Right cardiac atrium (tissue), 5 donors: ENCODE results near the gene IL17RA. TPM values are rescaled to one million over a fixed set of nuclear protein-coding genes. Genes with fewer than 3 reads are reported as not detected.

ENCODE experiments used
- ATAC-seq, 2 donors: fragments of 200-7000 bp; cut with Tn5 transposase; one replicate each; pipeline versions ENCODE4 v1.8.0 to v1.9.1; 2020; ENCODE audit warnings: moderate library complexity in 2 of 2, mild to moderate bottlenecking in 1 of 2
- DNase-seq, 3 donors: peaks; one replicate each; pipeline ENCODE4 v3.0.0-alpha.2; 2020
- H3K27ac ChIP-seq: one replicate; pipeline ENCODE4 v1.5.1; 2013; ENCODE audit warnings: mild to moderate bottlenecking, low read length, control low read depth, moderate library complexity
- H3K27me3 ChIP-seq: one replicate; pipeline ENCODE4 v1.6.1; 2013; ENCODE audit not compliant: control insufficient read depth, insufficient read depth
- H3K4me1 ChIP-seq: one replicate; pipeline ENCODE4 v1.6.1; 2013; ENCODE audit warnings: low read length; ENCODE audit not compliant: control insufficient read depth, insufficient read depth
- H3K4me3 ChIP-seq: one replicate; pipeline ENCODE4 v1.5.1; 2013; ENCODE audit warnings: low read length, control low read depth
- H3K9me3 ChIP-seq: one replicate; pipeline ENCODE4 v1.6.1; 2013; ENCODE audit warnings: low read length; ENCODE audit not compliant: control insufficient read depth
- WGBS: extraction: QIAGEN DNeasy Blood & Tissue Kit; methylation state at CpG from one replicate; pipeline ENCODE4 v1.1.7; 2013; 5-methylcytosine and 5-hydroxymethylcytosine counted together
- intact Hi-C, 4 donors: fragments of 100-400 bp; cut with DNase I; formaldehyde crosslinking; loops; one replicate each; pipeline versions ENCODE4 v1.11.0 to v1.14.0; 2022 to 2023
- polyA plus RNA-seq: library from polyadenylated mRNA; stranded (reverse); fragments of 200-250 nt; gene quantifications from one replicate; pipeline ENCODE4 v1.2.3, GENCODE V29; 2013
- total RNA-seq, 4 donors: library from RNA; stranded (reverse); fragmentation: NEBNext Ultra II Directional; extraction: Animal tissue kit (Norgen Biotek cat#: 25700); gene quantifications; one replicate each; pipeline ENCODE4 v1.2.1, GENCODE V29; 2021
- donor health status: healthy with polysubstance abuse.
- donor health status: DM: no; HTN: yes; CAD: no.
- donor health status: DM: no; HTN: no; CAD: no.
- donor health status: DM: no; HTN: yes; CAD: no; lungs with severe emphysema.
- donor health status: DM: yes; HTN: yes; CAD: no.

The IL17RA gene
- total and polyA plus RNA-seq, 5 donors: 4.6 to 13.4 (median 11.8) TPM

DNA sequence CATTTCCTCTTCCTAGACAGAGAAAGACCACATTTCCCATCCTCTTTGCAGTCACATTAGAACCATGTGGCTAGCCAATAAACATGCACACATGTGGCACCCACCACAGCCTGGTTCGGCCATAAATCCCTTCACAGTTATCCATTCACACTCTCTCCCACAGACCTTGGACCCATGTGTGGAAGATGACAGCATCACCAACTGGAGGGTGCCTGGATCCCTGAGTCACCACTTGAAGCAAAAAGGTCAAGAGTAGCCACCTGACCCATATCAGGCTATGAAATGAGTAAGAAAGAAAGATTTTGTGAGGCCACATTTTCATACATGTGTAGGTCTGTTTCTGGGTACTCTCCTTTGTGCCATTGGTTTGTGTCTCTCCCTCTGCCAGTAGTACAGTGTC lies 45.4 kb downstream of the IL17RA start:
- 91% methylated on average over 1 of the region's 1 CpG for WGBS
- no peak for ATAC-seq
- Histone ChIP-seq H3K27me3 (no peaks in the 10 kb centered on the region), H3K27ac (no peak overlapping the region), H3K4me3 (no peak overlapping the region), H3K4me1 (no peaks in the 10 kb centered on the region), H3K9me3 (no peaks in the 10 kb centered on the region)
- intact Hi-C loops: no loop called here
- DNase-seq: no peak

DNA sequence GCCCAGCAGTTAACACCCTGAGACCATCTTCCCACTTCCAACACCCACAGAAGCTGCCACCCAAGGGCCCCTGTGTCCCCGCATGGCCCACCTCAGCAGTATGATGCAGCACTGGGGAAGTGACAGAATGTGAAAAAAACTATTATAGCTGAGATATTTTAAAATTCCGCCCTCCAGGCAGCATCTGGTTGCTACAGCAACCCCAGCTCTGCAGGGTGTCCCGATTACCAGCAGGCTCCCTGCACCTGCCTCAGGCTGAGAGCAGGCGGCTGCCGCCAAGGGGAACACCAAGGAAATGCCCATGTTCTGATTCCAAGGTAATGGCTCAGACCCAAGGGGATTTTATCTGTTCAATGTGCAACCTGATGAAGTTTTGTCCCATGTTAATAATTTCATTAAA lies 46.9 kb downstream of the IL17RA start:
- H3K27ac ChIP-seq: no peak overlapping the region
- WGBS: 42% methylated on average over 5 of the region's 5 CpGs
- no peaks in the 10 kb centered on the region for H3K4me1 ChIP-seq
- no peaks in the 10 kb centered on the region for H3K27me3 ChIP-seq
- no peak for DNase-seq
- intact Hi-C loops: no loop called here
- no peak overlapping the region for H3K4me3 ChIP-seq
- peak; percentile 43 to 67 for ATAC-seq
- H3K9me3 ChIP-seq: no peaks in the 10 kb centered on the region

DNA sequence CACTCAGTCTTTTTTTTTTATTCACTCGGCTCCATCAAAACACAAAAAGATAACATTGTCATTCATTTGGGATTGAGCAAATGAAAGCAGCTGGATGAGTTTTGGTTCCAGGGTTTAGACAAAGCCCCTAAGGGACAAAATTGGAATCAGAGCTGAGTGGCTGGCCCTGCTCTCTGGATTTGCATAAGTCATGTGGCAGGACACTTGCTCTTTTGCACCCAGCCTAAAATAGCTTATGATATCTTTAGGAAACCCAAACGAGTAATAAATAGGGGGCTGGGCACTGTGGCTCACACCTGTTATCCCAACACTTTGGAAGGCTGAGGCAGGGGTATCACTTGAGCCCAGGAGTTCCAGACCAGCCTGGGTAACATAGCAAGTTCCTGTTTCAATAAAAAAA lies 47.3 kb downstream of the IL17RA start:
- WGBS: 9% methylated on average over 2 of the region's 2 CpGs
- Histone ChIP-seq H3K27ac (no peak overlapping the region), H3K27me3 (no peaks in the 10 kb centered on the region), H3K9me3 (no peaks in the 10 kb centered on the region), H3K4me1 (no peaks in the 10 kb centered on the region), H3K4me3 (no peak overlapping the region)
- intact Hi-C loops: no loop called here
- peak; percentile 82 to 83 for ATAC-seq
- DNase-seq: no peak

GRCh38 chr22:17133137-17133536 lies 48.3 kb downstream of the IL17RA start:
- Histone ChIP-seq H3K27me3 (no peaks in the 10 kb centered on the region), H3K4me1 (no peaks in the 10 kb centered on the region), H3K4me3 (no peak overlapping the region), H3K9me3 (no peaks in the 10 kb centered on the region), H3K27ac (no peak overlapping the region)
- intact Hi-C loops: no loop called here
- ATAC-seq (no peak), DNase-seq (no peak)
- WGBS: 93% methylated on average over 7 of the region's 7 CpGs

GRCh38 chr22:17135153-17135760 lies 50.5 kb downstream of the IL17RA start:
- Histone ChIP-seq H3K4me1 (no peaks in the 10 kb centered on the region), H3K27me3 (no peaks in the 10 kb centered on the region), H3K4me3 (no peak overlapping the region), H3K27ac (no peak overlapping the region), H3K9me3 (no peaks in the 10 kb centered on the region)
- no peak for DNase-seq
- ATAC-seq: no peak
- WGBS: 86% methylated on average over 15 of the region's 15 CpGs
- intact Hi-C loops: no loop called here

GRCh38 chr22:17137170-17137569 lies 52.4 kb downstream of the IL17RA start:
- ATAC-seq (no peak), DNase-seq (no peak)
- intact Hi-C loops: no loop called here
- Histone ChIP-seq H3K27me3 (no peaks in the 10 kb centered on the region), H3K27ac (no peak overlapping the region), H3K4me3 (no peak overlapping the region), H3K4me1 (no peaks in the 10 kb centered on the region), H3K9me3 (no peaks in the 10 kb centered on the region)
- 79% methylated on average over 4 of the region's 4 CpGs for WGBS

DNA sequence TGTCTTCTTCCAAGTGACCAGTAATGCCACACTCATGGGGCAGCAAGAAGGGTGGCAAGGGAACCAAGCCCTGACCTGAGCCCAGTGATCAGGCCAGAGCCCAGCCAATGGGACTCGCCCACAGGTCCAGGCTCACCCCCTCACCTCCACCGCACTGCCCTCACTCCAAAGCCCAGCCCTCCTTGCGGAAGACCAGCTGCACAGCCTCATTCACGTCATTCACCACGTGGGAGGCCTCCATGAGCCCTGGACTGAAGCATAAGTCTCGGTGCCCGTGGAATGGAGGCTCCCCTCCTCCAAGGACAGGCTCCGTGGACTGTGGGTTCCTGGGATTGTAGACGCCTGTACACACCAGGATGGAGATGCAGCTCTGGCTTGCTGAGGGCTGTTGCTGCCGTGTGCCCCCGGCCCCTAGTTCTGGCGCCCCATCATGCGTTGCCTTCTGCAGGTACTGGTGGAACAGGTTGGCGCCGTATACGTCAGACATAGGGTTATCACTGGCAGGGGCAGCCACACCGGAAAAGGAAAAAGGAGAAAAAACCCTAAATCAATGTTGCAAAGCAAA lies 53.1 kb downstream of the IL17RA start:
- DNase-seq: no peak
- no peaks in the 10 kb centered on the region for H3K4me1 ChIP-seq
- intact Hi-C loops: no loop called here
- H3K9me3 ChIP-seq: no peaks in the 10 kb centered on the region
- H3K4me3 ChIP-seq: no peak overlapping the region
- no peaks in the 10 kb centered on the region for H3K27me3 ChIP-seq
- ATAC-seq: no peak
- no peak overlapping the region for H3K27ac ChIP-seq
- WGBS: 89% methylated on average over 17 of the region's 17 CpGs

DNA sequence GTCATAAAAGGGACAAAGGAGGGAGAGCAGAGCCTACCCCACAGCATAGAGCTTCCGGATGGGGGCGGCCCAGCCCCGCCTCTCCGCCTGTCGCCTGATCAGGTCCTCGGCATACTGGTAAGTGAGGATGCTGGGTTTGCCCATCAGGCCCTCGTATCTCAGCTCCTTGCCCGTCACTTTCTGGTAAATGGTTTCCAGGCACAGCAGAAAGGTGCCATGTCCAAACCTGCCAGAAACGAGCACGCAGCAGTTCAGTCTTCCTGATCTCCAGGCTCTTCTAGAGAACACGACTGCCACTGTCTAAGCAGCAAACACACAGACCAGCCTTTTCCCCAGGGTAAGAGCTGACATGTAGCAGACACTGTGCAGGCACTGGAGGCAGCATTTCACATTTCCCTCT lies 53.7 kb downstream of the IL17RA start:
- intact Hi-C loops: no loop called here
- no peak overlapping the region for H3K27ac ChIP-seq
- H3K27me3 ChIP-seq: no peaks in the 10 kb centered on the region
- WGBS: 89% methylated on average over 11 of the region's 11 CpGs
- ATAC-seq (no peak), DNase-seq (no peak)
- H3K4me1 ChIP-seq: no peaks in the 10 kb centered on the region
- H3K4me3 ChIP-seq: no peak overlapping the region
- H3K9me3 ChIP-seq: no peaks in the 10 kb centered on the region

- intact Hi-C loops: no loop called here
- H3K9me3 ChIP-seq: no peaks in the 10 kb centered on the region
- DNase-seq (peak in 1 of 3 donors; percentile 56), ATAC-seq (peak; percentile 73 to 81)
- H3K4me3 ChIP-seq: no peak overlapping the region
- H3K4me1 ChIP-seq: no peaks in the 10 kb centered on the region
- H3K27ac ChIP-seq: no peak overlapping the region
- WGBS: 38% methylated on average over 8 of the region's 8 CpGs
- no peaks in the 10 kb centered on the region for H3K27me3 ChIP-seq
These were observed 55.2 kb downstream of the IL17RA start for GRCh38 chr22:17140022-17140421.

DNA sequence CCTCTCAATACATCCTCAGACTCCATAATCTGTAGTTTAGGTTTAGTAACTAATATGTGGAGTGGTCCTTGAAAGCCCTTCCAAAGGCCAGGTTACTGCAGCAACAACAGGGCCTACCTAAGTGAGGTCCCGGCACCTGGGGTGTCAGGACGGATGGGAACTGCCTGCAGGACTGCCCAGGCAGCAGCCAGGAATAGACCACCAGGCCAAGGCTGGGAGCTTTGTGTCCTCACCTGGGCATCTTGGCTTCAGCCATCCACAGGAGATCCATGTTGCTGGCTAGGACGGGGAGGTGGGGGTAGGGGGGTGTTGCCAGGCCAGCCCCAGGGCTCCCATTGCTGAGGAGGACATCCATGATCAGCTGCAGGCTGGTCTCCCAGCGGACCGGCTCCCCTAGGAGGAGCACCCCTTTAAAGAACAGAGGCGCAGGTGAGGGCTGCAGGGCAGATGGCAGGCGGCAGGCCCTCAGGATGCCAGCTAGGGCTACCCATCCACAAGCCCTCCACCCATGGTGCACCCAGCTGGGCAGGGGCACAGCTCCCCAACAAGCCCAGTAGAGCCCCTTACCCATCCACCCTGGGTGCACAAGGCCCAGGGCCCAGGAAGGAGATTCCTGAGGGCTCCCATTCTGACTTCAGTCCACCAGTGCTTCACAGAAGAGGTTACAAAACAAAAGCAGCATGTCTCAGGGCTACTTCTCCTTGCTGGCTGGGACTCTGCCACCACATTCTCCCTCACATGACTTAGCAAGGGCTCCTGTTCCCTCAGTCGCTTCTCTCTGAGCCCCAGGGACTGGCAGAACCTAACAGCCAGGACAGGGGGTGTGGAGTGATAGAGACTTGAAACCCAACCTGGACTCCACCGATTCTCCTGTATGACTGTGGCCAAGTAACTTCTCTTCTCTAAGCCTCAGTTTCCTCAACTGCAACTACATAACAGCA lies 56.3 kb downstream of the IL17RA start:
- WGBS: 94% methylated on average over 9 of the region's 9 CpGs
- intact Hi-C loops: no loop called here
- H3K4me3 ChIP-seq: no peak overlapping the region
- no peaks in the 10 kb centered on the region for H3K9me3 ChIP-seq
- ATAC-seq: peak in 1 of 2 donors; percentile 12
- no peaks in the 10 kb centered on the region for H3K4me1 ChIP-seq
- H3K27me3 ChIP-seq: no peaks in the 10 kb centered on the region
- no peak for DNase-seq
- H3K27ac ChIP-seq: no peak overlapping the region

DNA sequence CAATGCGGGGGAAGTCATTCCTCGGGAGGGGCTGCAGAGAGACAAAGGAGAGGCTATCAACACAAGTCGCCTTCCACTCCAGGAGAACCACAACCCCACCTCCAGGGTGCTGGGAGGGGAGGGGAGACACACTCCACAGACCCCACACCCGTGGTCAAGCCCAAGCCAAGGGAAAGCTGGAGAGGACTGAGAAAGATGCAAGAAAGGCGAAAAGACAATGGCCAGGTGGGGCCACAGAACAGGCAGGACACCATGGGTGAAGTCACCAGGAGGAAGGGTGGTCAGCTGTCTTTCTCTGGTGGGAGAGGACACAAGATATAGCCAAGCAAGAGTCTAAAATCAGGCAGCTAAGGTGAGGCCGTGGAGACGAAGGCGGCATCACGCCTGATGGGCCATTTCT lies 58.3 kb downstream of the IL17RA start:
- Histone ChIP-seq H3K27ac (no peak overlapping the region), H3K4me1 (no peaks in the 10 kb centered on the region), H3K27me3 (no peaks in the 10 kb centered on the region), H3K4me3 (no peak overlapping the region), H3K9me3 (no peaks in the 10 kb centered on the region)
- DNase-seq (no peak), ATAC-seq (no peak)
- WGBS: 93% methylated on average over 9 of the region's 9 CpGs
- intact Hi-C loops: no loop called here
